Stimulated activated CD8-positive, alpha-beta memory T cell treated with anti-CD3 and anti-CD28 coated beads, Interleukin-4, amount 100 ng/mL, for 1 hour (primary cell): ENCODE results near the gene ASCC3.

Experiments
- DNase-seq, 2 donors: peaks; one replicate each; pipeline ENCODE4 v3.0.0-alpha.2; 2020; ENCODE audit warnings: low read depth in 2 of 2, low spot score in 1 of 2

Gene ASCC3

GRCh38 chr6:100506651-100507050, 374.5 kb downstream of the ASCC3 start:
- no peak for DNase-seq

GRCh38 chr6:100504786-100505737, 376.1 kb downstream of the ASCC3 start:
- no peak for DNase-seq

- DNase-seq = no peak
Measured at GRCh38 chr6:100503043-100503705, 378.0 kb downstream of the ASCC3 start.

GRCh38 chr6:100493206-100493888, 387.8 kb downstream of the ASCC3 start:
- DNase-seq = no peak

- DNase-seq = no peak
Measured at GRCh38 chr6:100491952-100492670, 389.0 kb downstream of the ASCC3 start.

GRCh38 chr6:100490065-100490464, 391.1 kb downstream of the ASCC3 start:
- DNase-seq = no peak

- no peak for DNase-seq
Measured at GRCh38 chr6:100488244-100488643, 392.9 kb downstream of the ASCC3 start.

- DNase-seq = no peak
Measured at GRCh38 chr6:100487638-100488037, 393.5 kb downstream of the ASCC3 start.

GRCh38 chr6:100485268-100485667, 395.9 kb downstream of the ASCC3 start:
- no peak for DNase-seq

- no peak for DNase-seq
Measured at GRCh38 chr6:100484474-100484873, 396.7 kb downstream of the ASCC3 start.

GRCh38 chr6:100482698-100483097, 398.4 kb downstream of the ASCC3 start:
- DNase-seq = no peak

GRCh38 chr6:100479179-100480035, 401.7 kb downstream of the ASCC3 start:
- DNase-seq = no peak

GRCh38 chr6:100475554-100476320, 405.4 kb downstream of the ASCC3 start:
- no peak for DNase-seq

- DNase-seq = no peak
Measured at GRCh38 chr6:100473182-100473581, 407.9 kb downstream of the ASCC3 start.

GRCh38 chr6:100472674-100473073, 408.5 kb downstream of the ASCC3 start:
- no peak for DNase-seq

GRCh38 chr6:100470422-100471120, 410.6 kb downstream of the ASCC3 start:
- DNase-seq = no peak

GRCh38 chr6:100469101-100469859, 411.8 kb downstream of the ASCC3 start:
- DNase-seq = no peak

- DNase-seq = no peak
Measured at GRCh38 chr6:100468016-100468622, 413.0 kb downstream of the ASCC3 start.
